ENCODE data around the gene NOS1AP.
"Not testable (repeated sequence)": the region's sequence is repeated elsewhere in the genome, so short reads cannot be mapped to it uniquely, and the experiment has no call there.

NOS1AP gene

GRCh38 chr1:162351874-162352273, 282.4 kb downstream of the NOS1AP start:
- not testable (repeated sequence) for DNase-seq

GRCh38 chr1:162353078-162353477, 283.6 kb downstream of the NOS1AP start:
- DNase-seq: no peak

GRCh38 chr1:162353702-162354101, 284.2 kb downstream of the NOS1AP start:
- DNase-seq: no peak

GRCh38 chr1:162357681-162358266, 288.3 kb downstream of the NOS1AP start:
- DNase-seq: peak; percentile 32

GRCh38 chr1:162358928-162359327, 289.4 kb downstream of the NOS1AP start:
- DNase-seq: no peak

- DNase-seq: no peak
Observed at GRCh38 chr1:162359523-162360236, 290.2 kb downstream of the NOS1AP start.

GRCh38 chr1:162360237-162360873, 290.9 kb downstream of the NOS1AP start:
- no peak for DNase-seq

GRCh38 chr1:162360874-162361260, 291.4 kb downstream of the NOS1AP start:
- no peak for DNase-seq

GRCh38 chr1:162361349-162361748, 291.9 kb downstream of the NOS1AP start:
- no peak for DNase-seq

GRCh38 chr1:162363823-162364222, 294.3 kb downstream of the NOS1AP start:
- no peak for DNase-seq

GRCh38 chr1:162364498-162364897, 295.0 kb downstream of the NOS1AP start:
- no peak for DNase-seq

GRCh38 chr1:162365284-162366020, 296.0 kb downstream of the NOS1AP start:
- DNase-seq: no peak

GRCh38 chr1:162366149-162366548, 296.7 kb downstream of the NOS1AP start:
- DNase-seq: no peak

GRCh38 chr1:162366671-162367070, 297.2 kb downstream of the NOS1AP start:
- DNase-seq: no peak

- DNase-seq: no peak
Observed at GRCh38 chr1:162367073-162367472, 297.6 kb downstream of the NOS1AP start.

GRCh38 chr1:162367772-162368171, 298.3 kb downstream of the NOS1AP start:
- no peak for DNase-seq

- no peak for DNase-seq
Observed at GRCh38 chr1:162368451-162368850, 299.0 kb downstream of the NOS1AP start.

GRCh38 chr1:162369571-162369970, 300.1 kb downstream of the NOS1AP start:
- DNase-seq: no peak

- no peak for DNase-seq
Observed at GRCh38 chr1:162370161-162370560, 300.7 kb downstream of the NOS1AP start.

- DNase-seq: no peak
Observed at GRCh38 chr1:162370721-162371120, 301.2 kb downstream of the NOS1AP start.

GRCh38 chr1:162371611-162372010, 302.1 kb downstream of the NOS1AP start:
- no peak for DNase-seq

GRCh38 chr1:162372159-162373071, 302.9 kb downstream of the NOS1AP start:
- DNase-seq: no peak

- DNase-seq: no peak
Observed at GRCh38 chr1:162373072-162373427, 303.6 kb downstream of the NOS1AP start.

All from NCI-H2029 treated with DMSO at 0.1 percent for 48 hours (cell line).